K562 (cell line): ENCODE measurements around the gene TVP23A. TPM values are rescaled to one million over a fixed set of nuclear protein-coding genes. Genes with fewer than 3 reads are reported as not detected.
A peak's percentile ranks its signal among the peaks of the same experiment; 100 is the strongest.

ENCODE experiments used
- ATAC-seq: fragments of 200-7000 bp; cut with Tn5 transposase; 3 replicates; pipeline ENCODE4 v1.9.1; 2020; ENCODE audit warnings: moderate library complexity
- BruUV-seq: library from RNA; stranded (reverse); fragments of 400-500 nt; replicated peaks from 2 replicates; lab custom pipeline; 2021; lab: Mats Ljungman, UMichigan
- CTCF ChIA-PET: fragments of 300-600 bp; formaldehyde crosslinking; extraction: SDS; loops from one replicate; lab custom pipeline; 2021; ENCODE audit warnings: low intra/inter-chr PET ratio; lab: Yijun Ruan, JAX
- POLR2A ChIA-PET: fragments of 300-600, 350-650 bp; sonication (Branson Sonifier 250); formaldehyde crosslinking; extraction: SDS; loops from one replicate; lab custom pipeline; 2021; ENCODE audit warnings: antibody characterized with exemption, inconsistent platforms; lab: Yijun Ruan, JAX
- DNase-seq, 4 experiments: peaks; one replicate each; pipeline versions ENCODE4 v3.0.0 to v3.0.0-alpha.2; 2011 to 2018; ENCODE audit warnings: low spot score in 3 of 4, mixed read lengths in 3 of 4; ENCODE audit errors: extremely low read depth in 1 of 4
- FAIRE-seq: peaks from 2 replicates; lab custom pipeline; 2011; peaks lifted over from hg19 to GRCh38; lab: Jason Lieb, UNC
- H2AFZ ChIP-seq: 2 replicates; pipeline ENCODE4 v1.6.0; 2011; ENCODE audit warnings: low read depth, low read length, control low read depth, inconsistent platforms
- H3K27ac ChIP-seq: fragments of 200-600 bp; 3 replicates; pipeline ENCODE4 v1.8.0; 2011; ENCODE audit warnings: low read depth, mild to moderate bottlenecking, control low read depth, inconsistent platforms, low read length, moderate library complexity, mixed read lengths; ENCODE audit errors: extremely low read depth
- H3K27me3 ChIP-seq, 2 experiments: fragments of 300-600 bp in 1 of 2; 2 replicates in 1 of 2; 3 replicates in 1 of 2; pipeline versions ENCODE4 v1.6.0 to v1.8.0; 2011; ENCODE audit warnings: inconsistent platforms in 2 of 2, low read length in 2 of 2, mild to moderate bottlenecking in 1 of 2, mixed read lengths in 1 of 2, moderate library complexity in 1 of 2; ENCODE audit not compliant: control insufficient read depth in 2 of 2, insufficient read depth in 2 of 2
- H3K36me3 ChIP-seq: fragments of 300-600 bp; 3 replicates; pipeline ENCODE4 v1.8.0; 2011; ENCODE audit warnings: mild to moderate bottlenecking, low read length, inconsistent platforms; ENCODE audit not compliant: control insufficient read depth, insufficient read depth
- H3K4me1 ChIP-seq, 2 experiments: fragments of 200-600 bp in 1 of 2; replicated peaks in 1 of 2; 2 replicates in 1 of 2; 3 replicates in 1 of 2; pipeline versions ENCODE4 v1.5.1 to v1.8.0; 2011; ENCODE audit warnings: inconsistent platforms in 2 of 2, low read length in 2 of 2, mild to moderate bottlenecking in 1 of 2, mixed read lengths in 1 of 2, moderate library complexity in 1 of 2; ENCODE audit not compliant: control insufficient read depth in 2 of 2, insufficient read depth in 2 of 2
- H3K4me2 ChIP-seq: 2 replicates; pipeline ENCODE4 v1.6.1; 2011; ENCODE audit warnings: low read length, control low read depth, inconsistent platforms, mixed read lengths; ENCODE audit not compliant: insufficient read depth
- H3K4me3 ChIP-seq: fragments of 200-600 bp; sonication (generic), shearing (Covaris generic); 2 replicates; pipeline ENCODE4 v1.5.1; 2016; ENCODE audit warnings: control low read depth, inconsistent platforms
- H3K79me2 ChIP-seq: fragments of 200-600 bp; 3 replicates; pipeline ENCODE4 v1.8.0; 2011; ENCODE audit warnings: low read length, inconsistent platforms; ENCODE audit not compliant: control insufficient read depth, insufficient read depth
- H3K9ac ChIP-seq, 2 experiments: 2 replicates each; pipeline versions ENCODE4 v1.6.0 to v1.6.1; 2011; ENCODE audit warnings: low read depth in 2 of 2, low read length in 2 of 2, control low read depth in 1 of 2, inconsistent platforms in 1 of 2, mild to moderate bottlenecking in 1 of 2, mixed read lengths in 1 of 2; ENCODE audit not compliant: insufficient read depth in 1 of 2
- H3K9me1 ChIP-seq: one replicate; pipeline ENCODE4 v1.6.0; 2011; ENCODE audit warnings: inconsistent platforms, mild to moderate bottlenecking, low read length, moderate library complexity; ENCODE audit not compliant: control insufficient read depth, insufficient read depth
- H3K9me3 ChIP-seq: replicated peaks from 2 replicates; pipeline ENCODE4 v1.5.1; 2011; ENCODE audit warnings: low read depth, low read length, inconsistent platforms; ENCODE audit not compliant: control insufficient read depth, insufficient read depth
- H4K20me1 ChIP-seq: replicated peaks from 2 replicates; pipeline ENCODE4 v1.6.1; 2011; ENCODE audit warnings: low read length, inconsistent platforms, mixed read lengths; ENCODE audit not compliant: control insufficient read depth, insufficient read depth
- CREM ChIP-seq: IDR thresholded peaks from 2 replicates; pipeline ENCODE4 v1.6.1; 2014; ENCODE audit warnings: antibody characterized with exemption, low read depth
- RB1 ChIP-seq: fragments of 450-650 bp; IDR thresholded peaks from 2 replicates; pipeline ENCODE4 v1.6.1; 2017; ENCODE audit warnings: low read depth, mild to moderate bottlenecking
- RERE ChIP-seq: sonication (generic); formaldehyde crosslinking; IDR thresholded peaks from 2 replicates; pipeline ENCODE4 v1.8.0; 2023; ENCODE audit warnings: missing genetic modification reagents, mild to moderate bottlenecking, borderline replicate concordance
- RFX5 ChIP-seq: IDR thresholded peaks from 2 replicates; pipeline ENCODE4 v1.6.1; 2011; ENCODE audit warnings: low read depth, mild to moderate bottlenecking, improper control_type of control experiment, low read length
- ZNF717 ChIP-seq: fragments of 250-450 bp; sonication (Bioruptor Pico); IDR thresholded peaks from 2 replicates; pipeline ENCODE4 v1.5.0; 2021
- ZNF740 ChIP-seq, 3 experiments: fragments of 200-800 bp in 1 of 3; sonication (Bioruptor generic) in 1 of 3; sonication (generic) in 1 of 3; formaldehyde crosslinking in 1 of 3; IDR thresholded peaks; 2 replicates each; pipeline versions ENCODE4 v1.6.1 to v1.8.0; 2016 to 2022; ENCODE audit warnings: mild to moderate bottlenecking in 2 of 3, missing compliant biosample characterization in 2 of 3, missing genetic modification characterization in 2 of 3, missing genetic modification reagents in 1 of 3
- WGBS: fragments of 100-300 bp; shearing (Covaris generic); methylation state at CpG from one replicate; pipeline ENCODE4 v1.1.6; 2016; ENCODE audit warnings: low coverage, mixed read lengths; ENCODE audit not compliant: insufficient coverage; ENCODE audit errors: missing lambda C conversion rate; 5-methylcytosine and 5-hydroxymethylcytosine counted together
- in situ Hi-C: fragments of 300-500 bp; cut with MboI; formaldehyde crosslinking; loops from 4 replicates; pipeline ENCODE4 v1.15.0; 2018; ENCODE audit warnings: inconsistent platforms, mixed read lengths
- intact Hi-C: fragments of 100-400 bp; cut with micrococcal nuclease; formaldehyde crosslinking; loops from 2 replicates; pipeline ENCODE4 v1.14.2; 2022
- polyA plus RNA-seq, 8 experiments: library from polyadenylated mRNA; depleted of rRNA in 4 of 8; stranded (reverse) in 5 of 8; unstranded in 3 of 8; fragments of >200 nt; fragmentation: Nextera tagmentation in 2 of 8; fragmentation: Illumina TruSeq in 1 of 8; extraction: Ambion mirVana in 2 of 8; extraction: Trizol in 1 of 8; gene quantifications; 2 replicates each; pipeline versions ENCODE4 v1.2.1 to v1.2.3, GENCODE V29; 2011 to 2014; ENCODE audit warnings: inconsistent platforms in 1 of 8, missing spikeins in 1 of 8
- total RNA-seq, 7 experiments: library from RNA; depleted of rRNA in 6 of 7; stranded (reverse); fragments of >200 nt in 6 of 7; fragmentation: Illumina TruSeq in 2 of 7; extraction: Trizol in 2 of 7; gene quantifications; 2 replicates each; pipeline versions ENCODE4 v1.2.1 to v1.2.3, GENCODE V29; 2011 to 2021; ENCODE audit warnings: low replicate concordance in 1 of 7

Gene TVP23A
- total and polyA plus RNA-seq, 9 of the 15 experiments (the other 6 are each of a cell fraction or from before 2014, with no cell fraction given) = 0.04 to 0.77 (median 0.10) TPM; not detected in 3

GRCh38 chr16:10740845-10741208, 77.8 kb downstream of the TVP23A start (continued):
- TF ChIP-seq RB1 = no peak

- FAIRE-seq (no peak), ATAC-seq (no peak), DNase-seq (no peak)
- H3K4me2 ChIP-seq = no peak overlapping the region
- H3K36me3 ChIP-seq = peaks cover under 1% of the 10 kb centered on the region; the same call in 2 of the 3 replicates
- WGBS = 72% methylated on average over 6 of the region's 10 CpGs
- no peak overlapping the region for H3K4me3 ChIP-seq
- H2AFZ ChIP-seq = no peak overlapping the region
- in situ Hi-C loops = loop anchor here (5.0 kb wide), 2 partner anchors 228 to 488 kb away; no protein-coding TSS in a partner anchor
- BruUV-seq = no TSS peak
- H3K9ac ChIP-seq = peak overlapping the region in 1 of 2 experiments; percentile 50; a peak in 1 of 4 replicates
- no peaks in the 10 kb centered on the region for H4K20me1 ChIP-seq
- H3K27me3 ChIP-seq = no peaks in the 10 kb centered on the region
- no peaks in the 10 kb centered on the region for H3K9me1 ChIP-seq
- ChIA-PET CTCF (no interaction called here), POLR2A (interaction anchor here (0.7 to 1.4 kb wide), 3 partner anchors 12 to 1561 kb away, joined by 3 read pairs; no protein-coding TSS in a partner anchor)
- TF ChIP-seq ZNF740 (CRISPR knock-in tag; IDR thresholded peaks at IDR 0.05) = no peak
- TF ChIP-seq ZNF740 (tag; IDR thresholded peaks at IDR 0.05) = no peak
- no peak for TF ChIP-seq CREM
- TF ChIP-seq ZNF717 (CRISPR knock-in tag) = no peak
- TF ChIP-seq RERE (CRISPR knock-in tag) = no peak
- no peak for TF ChIP-seq RFX5
- peaks cover 29 to 32% of the 10 kb centered on the region in 2 experiments for H3K4me1 ChIP-seq
- intact Hi-C loops = loop anchor here (5.0 to 10.0 kb wide), 4 partner anchors 75 to 485 kb away; no protein-coding TSS in a partner anchor
- H3K79me2 ChIP-seq = peaks cover 9% of the 10 kb centered on the region; the same call in 2 of the 3 replicates
- no peaks in the 10 kb centered on the region for H3K9me3 ChIP-seq
- H3K27ac ChIP-seq = no peak overlapping the region
Measured at GRCh38 chr16:10740000-10740844, 78.4 kb downstream of the TVP23A start.
